ENCODE results near the gene CSTPP1.

CSTPP1 gene

GRCh38 chr11:47154616-47155570 lies 218.3 kb downstream of the CSTPP1 start:
- no peaks in the 10 kb centered on the region for H3K27me3 ChIP-seq (ENCODE audit: low read depth, low read length)
- no peaks in the 10 kb centered on the region for H3K9me3 ChIP-seq (ENCODE audit: control insufficient read depth in 1 of 2, low read length in 2 of 2)
- no peak overlapping the region for H3K4me3 ChIP-seq (ENCODE audit: low read depth in 1 of 2, low read length in 2 of 2)
- no peak overlapping the region for H3K27ac ChIP-seq (ENCODE audit: low read length)
- peaks cover 5 to 13% of the 10 kb centered on the region in 2 donors for H3K36me3 ChIP-seq (ENCODE audit: control insufficient read depth in 1 of 2, insufficient read depth in 2 of 2, low read length in 2 of 2)
- H3K4me1 ChIP-seq (ENCODE audit: control insufficient read depth in 1 of 2, insufficient read depth in 2 of 2, low read length in 2 of 2), result peaks cover 5 to 10% of the 10 kb centered on the region in 2 donors

- Histone ChIP-seq H3K4me1 (ENCODE audit: control insufficient read depth in 1 of 2, insufficient read depth in 2 of 2, low read length in 2 of 2) (peaks cover 5 to 10% of the 10 kb centered on the region in 2 donors), H3K36me3 (ENCODE audit: control insufficient read depth in 1 of 2, insufficient read depth in 2 of 2, low read length in 2 of 2) (peaks cover 5 to 13% of the 10 kb centered on the region in 2 donors), H3K27me3 (ENCODE audit: low read depth, low read length) (no peaks in the 10 kb centered on the region), H3K27ac (ENCODE audit: low read length) (no peak overlapping the region), H3K4me3 (ENCODE audit: low read depth in 1 of 2, low read length in 2 of 2) (no peak overlapping the region), H3K9me3 (ENCODE audit: control insufficient read depth in 1 of 2, low read length in 2 of 2) (no peaks in the 10 kb centered on the region)
Measured at GRCh38 chr11:47155879-47156278, 219.3 kb downstream of the CSTPP1 start.

GRCh38 chr11:47156333-47156732 lies 219.8 kb downstream of the CSTPP1 start:
- Histone ChIP-seq H3K9me3 (ENCODE audit: control insufficient read depth in 1 of 2, low read length in 2 of 2) (no peaks in the 10 kb centered on the region), H3K36me3 (ENCODE audit: control insufficient read depth in 1 of 2, insufficient read depth in 2 of 2, low read length in 2 of 2) (peaks cover 5 to 13% of the 10 kb centered on the region in 2 donors), H3K4me3 (ENCODE audit: low read depth in 1 of 2, low read length in 2 of 2) (no peak overlapping the region), H3K27ac (ENCODE audit: low read length) (no peak overlapping the region), H3K4me1 (ENCODE audit: control insufficient read depth in 1 of 2, insufficient read depth in 2 of 2, low read length in 2 of 2) (peaks cover 5 to 14% of the 10 kb centered on the region in 2 donors), H3K27me3 (ENCODE audit: low read depth, low read length) (no peaks in the 10 kb centered on the region)

GRCh38 chr11:47156951-47157350 lies 220.4 kb downstream of the CSTPP1 start:
- Histone ChIP-seq H3K4me3 (ENCODE audit: low read depth in 1 of 2, low read length in 2 of 2) (no peak overlapping the region), H3K36me3 (ENCODE audit: control insufficient read depth in 1 of 2, insufficient read depth in 2 of 2, low read length in 2 of 2) (peaks cover 5 to 13% of the 10 kb centered on the region in 2 donors), H3K27me3 (ENCODE audit: low read depth, low read length) (no peaks in the 10 kb centered on the region), H3K9me3 (ENCODE audit: control insufficient read depth in 1 of 2, low read length in 2 of 2) (no peaks in the 10 kb centered on the region), H3K4me1 (ENCODE audit: control insufficient read depth in 1 of 2, insufficient read depth in 2 of 2, low read length in 2 of 2) (peaks cover 5 to 20% of the 10 kb centered on the region in 2 donors), H3K27ac (ENCODE audit: low read length) (no peak overlapping the region)

- H3K4me1 ChIP-seq (ENCODE audit: control insufficient read depth in 1 of 2, insufficient read depth in 2 of 2, low read length in 2 of 2), result peaks cover 4 to 25% of the 10 kb centered on the region in 2 donors
- H3K4me3 ChIP-seq (ENCODE audit: low read depth in 1 of 2, low read length in 2 of 2), result no peak overlapping the region
- peaks cover 12 to 13% of the 10 kb centered on the region in 2 donors for H3K36me3 ChIP-seq (ENCODE audit: control insufficient read depth in 1 of 2, insufficient read depth in 2 of 2, low read length in 2 of 2)
- H3K27me3 ChIP-seq (ENCODE audit: low read depth, low read length), result no peaks in the 10 kb centered on the region
- H3K9me3 ChIP-seq (ENCODE audit: control insufficient read depth in 1 of 2, low read length in 2 of 2), result no peaks in the 10 kb centered on the region
- no peak overlapping the region for H3K27ac ChIP-seq (ENCODE audit: low read length)
Measured at GRCh38 chr11:47157805-47158204, 221.2 kb downstream of the CSTPP1 start.

- no peaks in the 10 kb centered on the region for H3K27me3 ChIP-seq (ENCODE audit: low read depth, low read length)
- H3K4me3 ChIP-seq (ENCODE audit: low read depth in 1 of 2, low read length in 2 of 2), result no peak overlapping the region
- peaks cover 12 to 13% of the 10 kb centered on the region in 2 donors for H3K36me3 ChIP-seq (ENCODE audit: control insufficient read depth in 1 of 2, insufficient read depth in 2 of 2, low read length in 2 of 2)
- peaks cover 0 to 25% of the 10 kb centered on the region in 2 donors for H3K4me1 ChIP-seq (ENCODE audit: control insufficient read depth in 1 of 2, insufficient read depth in 2 of 2, low read length in 2 of 2)
- H3K27ac ChIP-seq (ENCODE audit: low read length), result no peak overlapping the region
- no peaks in the 10 kb centered on the region for H3K9me3 ChIP-seq (ENCODE audit: control insufficient read depth in 1 of 2, low read length in 2 of 2)
Measured at GRCh38 chr11:47158242-47158641, 221.7 kb downstream of the CSTPP1 start.

GRCh38 chr11:47160753-47161133 lies 224.2 kb downstream of the CSTPP1 start:
- peaks cover 0 to 23% of the 10 kb centered on the region in 2 donors for H3K4me1 ChIP-seq (ENCODE audit: control insufficient read depth in 1 of 2, insufficient read depth in 2 of 2, low read length in 2 of 2)
- peaks cover 21 to 35% of the 10 kb centered on the region in 2 donors for H3K36me3 ChIP-seq (ENCODE audit: control insufficient read depth in 1 of 2, insufficient read depth in 2 of 2, low read length in 2 of 2)
- no peak overlapping the region for H3K4me3 ChIP-seq (ENCODE audit: low read depth in 1 of 2, low read length in 2 of 2)
- H3K9me3 ChIP-seq (ENCODE audit: control insufficient read depth in 1 of 2, low read length in 2 of 2), result no peaks in the 10 kb centered on the region
- H3K27me3 ChIP-seq (ENCODE audit: low read depth, low read length), result no peaks in the 10 kb centered on the region
- no peak overlapping the region for H3K27ac ChIP-seq (ENCODE audit: low read length)

GRCh38 chr11:47161134-47161854 lies 224.7 kb downstream of the CSTPP1 start:
- H3K27ac ChIP-seq (ENCODE audit: low read length), result no peak overlapping the region
- no peaks in the 10 kb centered on the region for H3K9me3 ChIP-seq (ENCODE audit: control insufficient read depth in 1 of 2, low read length in 2 of 2)
- H3K36me3 ChIP-seq (ENCODE audit: control insufficient read depth in 1 of 2, insufficient read depth in 2 of 2, low read length in 2 of 2), result peaks cover 25 to 41% of the 10 kb centered on the region in 2 donors
- peaks cover 0 to 23% of the 10 kb centered on the region in 2 donors for H3K4me1 ChIP-seq (ENCODE audit: control insufficient read depth in 1 of 2, insufficient read depth in 2 of 2, low read length in 2 of 2)
- H3K27me3 ChIP-seq (ENCODE audit: low read depth, low read length), result no peaks in the 10 kb centered on the region
- no peak overlapping the region for H3K4me3 ChIP-seq (ENCODE audit: low read depth in 1 of 2, low read length in 2 of 2)

- Histone ChIP-seq H3K9me3 (ENCODE audit: control insufficient read depth in 1 of 2, low read length in 2 of 2) (no peaks in the 10 kb centered on the region), H3K4me1 (ENCODE audit: control insufficient read depth in 1 of 2, insufficient read depth in 2 of 2, low read length in 2 of 2) (peaks cover 0 to 23% of the 10 kb centered on the region in 2 donors), H3K36me3 (ENCODE audit: control insufficient read depth in 1 of 2, insufficient read depth in 2 of 2, low read length in 2 of 2) (peaks cover 31 to 47% of the 10 kb centered on the region in 2 donors), H3K4me3 (ENCODE audit: low read depth in 1 of 2, low read length in 2 of 2) (no peak overlapping the region), H3K27ac (ENCODE audit: low read length) (no peak overlapping the region), H3K27me3 (ENCODE audit: low read depth, low read length) (no peaks in the 10 kb centered on the region)
Measured at GRCh38 chr11:47161890-47162289, 225.3 kb downstream of the CSTPP1 start.

GRCh38 chr11:47162426-47162825 lies 225.9 kb downstream of the CSTPP1 start:
- no peaks in the 10 kb centered on the region for H3K27me3 ChIP-seq (ENCODE audit: low read depth, low read length)
- H3K27ac ChIP-seq (ENCODE audit: low read length), result no peak overlapping the region
- peaks cover 0 to 23% of the 10 kb centered on the region in 2 donors for H3K4me1 ChIP-seq (ENCODE audit: control insufficient read depth in 1 of 2, insufficient read depth in 2 of 2, low read length in 2 of 2)
- no peak overlapping the region for H3K4me3 ChIP-seq (ENCODE audit: low read depth in 1 of 2, low read length in 2 of 2)
- H3K36me3 ChIP-seq (ENCODE audit: control insufficient read depth in 1 of 2, insufficient read depth in 2 of 2, low read length in 2 of 2), result peaks cover 36 to 52% of the 10 kb centered on the region in 2 donors
- no peaks in the 10 kb centered on the region for H3K9me3 ChIP-seq (ENCODE audit: control insufficient read depth in 1 of 2, low read length in 2 of 2)

- no peaks in the 10 kb centered on the region for H3K9me3 ChIP-seq (ENCODE audit: control insufficient read depth in 1 of 2, low read length in 2 of 2)
- no peak overlapping the region for H3K4me3 ChIP-seq (ENCODE audit: low read depth in 1 of 2, low read length in 2 of 2)
- no peak overlapping the region for H3K27ac ChIP-seq (ENCODE audit: low read length)
- no peaks in the 10 kb centered on the region for H3K27me3 ChIP-seq (ENCODE audit: low read depth, low read length)
- H3K4me1 ChIP-seq (ENCODE audit: control insufficient read depth in 1 of 2, insufficient read depth in 2 of 2, low read length in 2 of 2), result peaks cover 0 to 23% of the 10 kb centered on the region in 2 donors
- H3K36me3 ChIP-seq (ENCODE audit: control insufficient read depth in 1 of 2, insufficient read depth in 2 of 2, low read length in 2 of 2), result peaks cover 43 to 53% of the 10 kb centered on the region in 2 donors
Measured at GRCh38 chr11:47163193-47163592, 226.6 kb downstream of the CSTPP1 start.

All from muscle layer of duodenum (tissue), 2 donors.